PC-3 (cell line): ENCODE measurements around the gene CTTN. TPM values are rescaled to one million over a fixed set of nuclear protein-coding genes. Genes with fewer than 3 reads are reported as not detected.

ENCODE experiments used
- ATAC-seq: fragments of 200-7000 bp; cut with Tn5 transposase; 2 replicates; pipeline ENCODE4 v1.9.1; 2020; ENCODE audit warnings: mild to moderate bottlenecking, moderate library complexity
- BruUV-seq: library from RNA; stranded (reverse); fragments of 400-500 nt; replicated peaks from 2 replicates; lab custom pipeline; 2021; lab: Mats Ljungman, UMichigan
- CTCF ChIA-PET: fragments of 300-600 bp; sonication (Branson Sonifier 250); formaldehyde crosslinking; loops from one replicate; lab custom pipeline; 2022; ENCODE audit warnings: antibody characterized with exemption; lab: Charles Lee
- POLR2A ChIA-PET: fragments of 300-600 bp; sonication (Branson Sonifier 250); formaldehyde crosslinking; loops from one replicate; lab custom pipeline; 2022; ENCODE audit warnings: antibody characterized with exemption; ENCODE audit not compliant: unreplicated experiment; lab: Charles Lee
- DNase-seq: peaks from one replicate; pipeline ENCODE4 v3.0.0-alpha.2; 2015
- H2AFZ ChIP-seq: fragments of 300-600 bp; sonication (generic); 2 replicates; pipeline ENCODE4 v1.6.0; 2016; ENCODE audit warnings: antibody characterized with exemption, low read length
- H3F3A ChIP-seq: fragments of 300-600 bp; sonication (generic); one replicate; pipeline ENCODE4 v1.6.0; 2017; ENCODE audit warnings: antibody characterized with exemption, low read length, control low read depth, mild to moderate bottlenecking; ENCODE audit not compliant: unreplicated experiment
- H3K27ac ChIP-seq: fragments of 300-600 bp; sonication (generic); 2 replicates; pipeline ENCODE4 v1.5.1; 2016; ENCODE audit warnings: mild to moderate bottlenecking, low read length
- H3K27me3 ChIP-seq: fragments of 300-600 bp; sonication (generic); 2 replicates; pipeline ENCODE4 v1.6.1; 2016; ENCODE audit warnings: low read length, mixed read lengths
- H3K36me3 ChIP-seq: fragments of 300-600 bp; sonication (generic); 2 replicates; pipeline ENCODE4 v1.6.1; 2016; ENCODE audit warnings: low read depth, mixed run types, low read length, mixed read lengths
- H3K4me1 ChIP-seq: fragments of 300-600 bp; sonication (generic); 2 replicates; pipeline ENCODE4 v1.5.1; 2016; ENCODE audit warnings: low read length; ENCODE audit not compliant: insufficient read depth
- H3K4me2 ChIP-seq: fragments of 300-600 bp; sonication (generic); 2 replicates; pipeline ENCODE4 v1.6.0; 2016; ENCODE audit warnings: low read length
- H3K4me3 ChIP-seq: fragments of 300-600 bp; sonication (generic); 2 replicates; pipeline ENCODE4 v1.5.1; 2016; ENCODE audit warnings: mild to moderate bottlenecking, low read length, mixed read lengths
- H3K79me2 ChIP-seq: fragments of 300-600 bp; sonication (generic); 2 replicates; pipeline ENCODE4 v1.6.1; 2017; ENCODE audit warnings: low read length, mixed read lengths
- H3K9ac ChIP-seq: fragments of 300-600 bp; sonication (generic); 2 replicates; pipeline ENCODE4 v1.6.0; 2016; ENCODE audit warnings: mild to moderate bottlenecking, low read length
- H3K9me2 ChIP-seq: fragments of 300-600 bp; sonication (generic); replicated peaks from 2 replicates; pipeline ENCODE4 v1.6.1; 2016; ENCODE audit warnings: mixed run types, low read length, mixed read lengths
- H3K9me3 ChIP-seq: fragments of 300-600 bp; sonication (generic); 2 replicates; pipeline ENCODE4 v1.6.1; 2016; ENCODE audit warnings: low read length, mixed read lengths
- H4K20me1 ChIP-seq: fragments of 300-600 bp; sonication (generic); 2 replicates; pipeline ENCODE4 v1.6.1; 2016; ENCODE audit warnings: low read length, mixed read lengths
- CTCF ChIP-seq: fragments of 300-600 bp; sonication (generic); conservative IDR thresholded peaks from 2 replicates; pipeline ENCODE4 v1.5.1; 2017; ENCODE audit warnings: antibody characterized with exemption, low read depth, mild to moderate bottlenecking, low read length
- EZH2 ChIP-seq: fragments of 300-600 bp; sonication (generic); IDR thresholded peaks from one replicate; pipeline ENCODE4 v1.6.1; 2017; ENCODE audit warnings: antibody characterized with exemption, mild to moderate bottlenecking, low read length; ENCODE audit not compliant: unreplicated experiment
- EZH2phosphoT487 ChIP-seq: fragments of 300-600 bp; sonication (generic); IDR thresholded peaks from 2 replicates; pipeline ENCODE4 v1.6.1; 2018; ENCODE audit warnings: mild to moderate bottlenecking, antibody characterized with exemption, low read length, borderline replicate concordance
- intact Hi-C: fragments of 100-400 bp; cut with micrococcal nuclease; formaldehyde crosslinking; loops from 2 replicates; pipeline ENCODE4 v1.9.0; 2023
- total RNA-seq: library from RNA; depleted of rRNA; stranded (reverse); fragments of >200 nt; gene quantifications from 2 replicates; pipeline ENCODE4 v1.2.3, GENCODE V29; 2014

CTTN gene
- total RNA-seq, 1 experiment from 2014 or later = 244 TPM

GRCh38 chr11:70468256-70469195 lies 70.2 kb downstream of the CTTN start:
- no peak for ATAC-seq
- H3K27ac ChIP-seq = no peak overlapping the region
- H3K27me3 ChIP-seq = no peaks in the 10 kb centered on the region
- H3K79me2 ChIP-seq = no peaks in the 10 kb centered on the region
- H3K9me3 ChIP-seq = no peaks in the 10 kb centered on the region
- ChIA-PET POLR2A (no interaction called here), CTCF (interaction anchor here (0.5 to 0.8 kb wide), 3 partner anchors 14 to 859 kb away, joined by 3 to 4 read pairs (median 3); no protein-coding TSS in a partner anchor)
- no peaks in the 10 kb centered on the region for H4K20me1 ChIP-seq
- TF ChIP-seq EZH2phosphoT487 (no peak), CTCF (no peak), EZH2 (no peak)
- no peak overlapping the region for H2AFZ ChIP-seq
- no peak overlapping the region for H3K4me3 ChIP-seq
- BruUV-seq = no TSS peak
- no peak overlapping the region for H3K4me2 ChIP-seq
- H3K36me3 ChIP-seq = no peaks in the 10 kb centered on the region
- H3K9me2 ChIP-seq = no peaks in the 10 kb centered on the region
- DNase-seq = peak; percentile 34
- intact Hi-C loops = no loop called here
- H3F3A ChIP-seq = no peaks in the 10 kb centered on the region
- H3K4me1 ChIP-seq = no peaks in the 10 kb centered on the region
- no peak overlapping the region for H3K9ac ChIP-seq

GRCh38 chr11:70470127-70470526 lies 71.8 kb downstream of the CTTN start:
- no peaks in the 10 kb centered on the region for H3K4me1 ChIP-seq
- intact Hi-C loops = no loop called here
- H3K27ac ChIP-seq = no peak overlapping the region
- H3K9me3 ChIP-seq = no peaks in the 10 kb centered on the region
- H3K4me3 ChIP-seq = no peak overlapping the region
- ATAC-seq = no peak
- H3K27me3 ChIP-seq = no peaks in the 10 kb centered on the region
- TF ChIP-seq EZH2 = no peak
- TF ChIP-seq EZH2phosphoT487 = no peak
- TF ChIP-seq CTCF = no peak
- CTCF ChIA-PET = no interaction called here
- H4K20me1 ChIP-seq = no peaks in the 10 kb centered on the region
- no peak overlapping the region for H3K9ac ChIP-seq
- no TSS peak for BruUV-seq
- no peak overlapping the region for H2AFZ ChIP-seq
- H3K79me2 ChIP-seq = no peaks in the 10 kb centered on the region
- H3K4me2 ChIP-seq = no peak overlapping the region
- H3K9me2 ChIP-seq = no peaks in the 10 kb centered on the region
- POLR2A ChIA-PET = no interaction called here
- no peaks in the 10 kb centered on the region for H3F3A ChIP-seq
- DNase-seq = no peak
- H3K36me3 ChIP-seq = no peaks in the 10 kb centered on the region

GRCh38 chr11:70471254-70471653 lies 72.9 kb downstream of the CTTN start:
- Histone ChIP-seq H3K4me3 (no peak overlapping the region), H2AFZ (no peak overlapping the region), H4K20me1 (no peaks in the 10 kb centered on the region), H3K36me3 (no peaks in the 10 kb centered on the region), H3K9ac (no peak overlapping the region), H3K9me3 (no peaks in the 10 kb centered on the region), H3K27me3 (no peaks in the 10 kb centered on the region), H3K4me1 (no peaks in the 10 kb centered on the region), H3K9me2 (no peaks in the 10 kb centered on the region), H3K27ac (no peak overlapping the region), H3K79me2 (no peaks in the 10 kb centered on the region), H3F3A (no peaks in the 10 kb centered on the region), H3K4me2 (no peak overlapping the region)
- DNase-seq (peak; percentile 66), ATAC-seq (peak; percentile 70)
- intact Hi-C loops = no loop called here
- BruUV-seq = no TSS peak
- TF ChIP-seq EZH2 (no peak), CTCF (peak; percentile 64), EZH2phosphoT487 (no peak)
- CTCF ChIA-PET = no interaction called here
- POLR2A ChIA-PET = no interaction called here
